Adrenal gland (tissue), 5 donors: ENCODE data around the gene DMRT3.

Source experiments
- CTCF ChIP-seq, 6 experiments: fragments of 450-650 bp in 4 of 6; fragments of 200-600 bp in 2 of 6; sonication (generic) in 1 of 6; IDR thresholded peaks; 1 replicate in 5 of 6; 2 replicates in 1 of 6; pipeline versions ENCODE4 v1.5.1 to v1.8.0; 2016 to 2021; ENCODE audit warnings: antibody characterized with exemption in 6 of 6, mild to moderate bottlenecking in 2 of 6, moderate library complexity in 1 of 6
- POLR2A ChIP-seq, 2 donors: fragments of 450-650 bp; IDR thresholded peaks; one replicate each; pipeline ENCODE4 v1.6.1; 2017; ENCODE audit warnings: antibody characterized with exemption in 2 of 2, mild to moderate bottlenecking in 2 of 2, moderate library complexity in 1 of 2
- donor health status: DM: no; HTN: no; CAD: no.

- TF ChIP-seq CTCF (IDR thresholded peaks at IDR 0.05) (no peak), POLR2A (IDR thresholded peaks at IDR 0.05) (no peak)
Observed at GRCh38 chr9:977838-978830, 1.7 kb downstream of the DMRT3 start.
